ENCODE measurements around the gene ST6GALNAC2.
A peak's percentile ranks its signal among the peaks of the same experiment; 100 is the strongest.
"Not testable (repeated sequence)": the region's sequence is repeated elsewhere in the genome, so short reads cannot be mapped to it uniquely, and the experiment has no call there.

Gene ST6GALNAC2

DNA sequence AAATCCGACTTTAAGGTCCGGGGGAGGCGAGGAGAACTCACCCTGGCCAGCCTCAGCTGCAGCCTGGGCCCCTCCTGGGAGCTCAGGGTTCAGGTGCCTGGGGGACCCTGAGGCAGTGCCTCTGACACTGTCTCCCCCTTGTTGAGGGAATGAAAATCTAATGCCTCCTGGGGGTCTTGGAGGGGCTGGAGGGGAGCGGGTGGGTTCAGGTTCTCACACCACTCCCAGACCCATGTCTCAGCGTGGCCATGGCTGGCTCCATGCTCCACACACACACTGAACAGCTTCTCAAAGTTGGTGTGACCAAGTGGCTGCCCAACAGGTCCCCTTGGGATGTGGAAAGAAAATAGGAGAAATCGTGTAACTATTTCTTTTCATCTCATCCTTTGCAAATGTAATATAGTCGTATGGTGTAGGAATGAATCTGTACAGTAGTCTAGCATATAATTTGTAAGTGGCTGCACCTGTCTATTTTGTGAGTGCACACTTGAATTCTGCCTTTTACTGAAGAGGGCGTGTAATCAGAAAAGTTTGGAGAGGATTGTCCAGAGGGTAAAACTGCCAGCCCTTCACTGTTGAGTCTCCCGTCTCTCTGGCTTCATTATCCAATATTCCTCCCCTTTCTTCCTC lies 46.6 kb downstream of the ST6GALNAC2 start:
- DNase-seq, result no peak

DNA sequence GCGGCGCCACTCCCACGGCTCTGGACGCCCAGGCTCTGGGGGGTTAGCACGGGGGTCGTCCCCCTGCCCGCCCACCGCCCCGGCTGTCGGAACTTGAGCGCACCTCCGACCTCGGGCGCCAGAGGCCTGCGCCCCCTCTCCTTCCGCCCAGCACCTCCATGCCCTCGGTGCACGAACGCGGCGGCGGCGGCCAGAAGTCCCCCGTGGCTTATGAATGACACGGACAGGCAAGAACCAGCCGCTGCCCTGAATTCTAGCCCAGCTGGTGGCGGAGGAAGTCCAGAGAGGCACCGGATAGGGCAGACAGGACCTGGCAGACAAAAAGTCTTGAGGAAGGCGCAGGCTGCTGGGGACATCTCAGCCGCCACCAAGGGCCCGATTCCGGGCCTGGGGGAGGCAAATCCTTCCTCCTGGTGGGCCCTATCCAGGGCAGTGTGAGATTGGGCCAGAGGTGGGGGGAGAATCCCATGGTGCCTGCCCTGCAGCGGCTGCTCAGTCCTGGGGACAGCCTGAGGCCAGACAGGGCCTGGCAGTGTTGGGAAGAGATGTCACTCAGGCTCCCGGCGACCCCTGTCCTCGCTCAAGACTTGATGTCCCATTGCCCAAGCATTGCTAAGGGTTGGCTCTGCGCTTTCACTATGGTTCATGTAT lies 47.3 kb downstream of the ST6GALNAC2 start:
- no peak for DNase-seq

DNA sequence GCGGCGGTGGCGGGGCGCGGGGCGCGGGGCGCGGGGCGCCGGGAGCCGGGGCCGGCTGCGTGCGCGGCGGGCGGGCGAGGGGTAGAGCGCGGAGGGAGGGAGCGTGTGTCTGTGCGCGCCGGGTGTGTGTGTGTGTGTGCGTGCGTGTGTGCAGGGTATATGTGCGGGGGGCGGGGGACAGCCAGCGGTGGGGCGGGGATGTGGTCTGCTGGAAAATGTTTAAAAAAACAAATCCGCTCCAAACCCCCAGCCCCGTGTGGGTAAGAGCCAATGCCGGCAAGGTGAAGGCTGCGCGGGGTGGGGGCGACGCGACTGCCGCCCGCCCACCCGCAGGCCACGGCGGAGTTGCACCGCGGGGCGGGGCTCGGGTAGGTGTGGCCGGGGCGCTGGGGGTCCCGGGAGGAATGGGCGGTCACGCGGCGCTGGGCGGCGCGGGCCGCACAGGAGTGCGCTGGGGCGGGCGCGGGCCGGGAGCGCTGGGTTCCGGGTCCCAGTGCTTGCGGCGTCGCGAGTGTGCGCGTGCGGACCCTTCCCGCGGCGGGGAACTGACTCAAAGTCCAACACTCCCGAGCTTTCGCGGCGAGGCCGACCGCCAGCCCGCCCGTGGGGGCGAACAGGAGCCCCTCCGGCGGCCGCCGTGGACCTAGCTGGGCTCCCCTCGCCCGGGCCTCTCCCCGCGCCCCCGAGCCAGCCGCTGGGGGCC lies 47.9 kb downstream of the ST6GALNAC2 start, which contains the start of gene CYGB:
CYGB (minus strand) TSS at position 132 of the 703 bp plus-strand sequence. CDS start 167 bp downstream, outside the sequence.
- no peak for DNase-seq

DNA sequence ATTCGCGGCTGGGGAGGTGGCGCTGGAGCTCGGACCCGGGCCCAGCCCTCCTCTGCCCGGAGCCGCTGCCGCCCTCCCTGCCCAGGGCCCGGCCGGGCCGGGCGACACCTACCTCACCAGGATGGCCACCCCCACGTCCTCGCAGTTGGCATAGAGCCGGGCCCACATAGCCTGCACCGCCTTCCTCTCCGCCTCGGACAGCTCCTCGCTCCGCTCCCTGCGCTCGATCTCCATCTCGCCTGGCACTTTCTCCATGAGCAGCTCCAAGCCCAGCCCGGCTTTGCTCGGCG lies 48.4 kb downstream of the ST6GALNAC2 start:
- no peak for DNase-seq

DNA sequence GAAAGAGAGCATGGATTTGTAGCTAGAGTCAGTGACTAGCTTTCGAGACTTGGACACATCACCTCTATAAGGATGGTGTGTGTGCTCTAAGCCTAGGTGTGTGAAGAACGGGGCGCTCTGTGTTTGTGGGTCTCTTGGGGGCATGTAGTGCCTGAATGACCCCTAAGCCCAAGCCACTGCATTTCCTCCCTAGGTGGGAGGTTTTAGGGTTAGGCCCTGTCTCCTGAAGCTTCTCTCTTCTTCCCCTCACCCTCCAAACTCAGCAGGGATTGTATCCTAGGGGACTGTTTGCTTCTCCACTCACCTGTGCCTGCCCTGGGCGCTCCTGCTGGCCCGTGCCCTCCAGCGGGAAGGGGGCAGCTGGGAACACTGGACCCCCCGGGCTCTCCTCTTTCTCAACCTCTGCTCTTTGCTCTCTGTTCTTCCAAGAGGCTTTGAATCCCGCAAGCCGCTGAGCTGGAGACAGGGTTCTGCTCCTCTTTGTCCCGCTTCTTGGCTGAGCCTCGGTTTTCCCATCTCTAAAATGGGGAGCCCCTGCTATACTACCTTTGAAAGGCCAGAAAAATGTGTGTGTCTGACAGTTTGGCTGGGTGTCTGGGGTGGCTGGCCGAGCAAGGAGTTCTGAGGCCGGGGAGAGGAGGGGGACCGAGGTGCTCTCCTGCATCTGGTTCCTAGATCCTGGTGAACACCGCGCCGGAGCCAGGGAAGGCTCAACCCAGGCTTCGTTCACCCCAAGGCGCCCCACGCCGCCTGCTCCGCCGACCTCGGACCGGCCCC lies 49.0 kb downstream of the ST6GALNAC2 start:
- DNase-seq, result no peak

DNA sequence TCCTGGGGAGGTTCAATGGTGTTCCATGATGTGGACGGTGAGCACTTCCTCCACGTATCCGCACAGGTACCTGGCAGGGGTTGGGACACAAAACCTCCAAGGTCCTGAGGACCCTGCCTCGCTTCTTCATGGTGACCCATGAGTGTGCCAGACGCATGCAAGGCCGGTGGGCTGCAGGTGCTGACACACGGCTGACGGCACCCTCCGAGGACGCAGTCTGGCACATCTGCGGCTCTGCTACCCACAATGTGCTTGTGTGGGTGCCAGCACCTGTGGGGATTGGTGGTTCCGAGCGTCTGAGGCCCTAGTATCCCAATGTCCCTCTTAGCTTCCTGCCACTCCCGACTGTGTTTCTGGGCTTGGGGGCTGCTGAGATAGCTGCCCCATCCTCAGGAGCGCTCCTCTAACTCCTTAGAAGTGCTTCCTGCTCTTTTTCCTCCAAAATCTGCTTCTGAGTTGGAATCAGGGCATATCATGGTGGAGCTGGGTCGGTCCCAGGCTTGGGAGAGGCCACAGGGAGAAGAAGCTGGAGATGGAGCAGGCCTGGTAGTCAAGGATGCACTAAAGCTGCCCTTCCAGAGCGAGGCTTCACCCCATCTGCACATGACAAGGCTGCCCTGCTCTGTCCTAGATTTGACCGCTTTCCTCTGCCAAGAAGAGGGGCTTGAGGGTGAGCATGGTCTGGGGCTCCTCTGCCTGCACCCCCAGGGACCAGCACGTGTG lies 49.7 kb downstream of the ST6GALNAC2 start:
- no peak for DNase-seq

DNA sequence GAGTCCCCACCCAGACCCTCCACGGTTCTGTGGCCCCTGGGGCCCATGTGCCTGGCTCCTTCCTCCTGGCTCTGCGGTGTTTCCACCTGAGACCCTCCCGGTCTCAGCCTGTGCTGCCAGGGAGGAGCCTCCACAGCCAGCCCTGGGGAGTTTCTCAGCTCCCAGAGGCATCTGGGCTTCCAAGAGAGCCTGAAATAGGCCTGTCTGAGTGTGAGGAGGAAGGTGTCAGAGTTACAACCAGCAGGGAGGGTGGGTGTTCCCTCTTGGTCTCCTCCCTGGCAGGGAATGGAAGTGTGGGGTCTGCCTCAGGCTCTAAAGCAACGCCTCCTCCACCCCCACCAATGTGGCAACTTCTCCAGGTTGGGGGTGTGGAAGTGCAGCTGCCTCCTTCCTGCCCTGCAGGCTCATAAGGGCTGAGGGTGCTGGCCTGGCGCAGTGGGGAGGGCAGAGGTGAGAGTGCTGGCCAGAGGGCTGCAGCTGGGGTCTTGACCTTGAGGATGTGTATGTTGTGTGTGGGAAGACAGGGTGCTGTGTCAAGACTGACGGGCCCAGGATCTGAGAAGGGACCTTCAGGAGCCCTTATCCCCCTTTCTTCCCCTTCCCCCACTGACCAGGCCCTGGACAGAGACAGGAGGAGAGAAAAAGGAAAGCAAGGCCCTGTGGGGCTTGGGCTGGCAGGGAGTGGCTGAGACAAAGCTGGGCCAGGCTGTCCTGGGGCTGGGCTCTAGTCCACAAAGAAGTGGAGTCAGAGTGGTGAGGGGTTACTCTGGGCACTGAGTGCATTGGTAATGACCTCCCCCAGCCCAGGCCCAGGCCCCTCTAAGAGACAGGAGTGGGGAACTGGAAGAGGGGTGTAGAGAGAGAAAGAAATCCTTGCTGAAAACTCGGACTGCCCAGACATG lies 50.6 kb downstream of the ST6GALNAC2 start:
- DNase-seq, result no peak

DNA sequence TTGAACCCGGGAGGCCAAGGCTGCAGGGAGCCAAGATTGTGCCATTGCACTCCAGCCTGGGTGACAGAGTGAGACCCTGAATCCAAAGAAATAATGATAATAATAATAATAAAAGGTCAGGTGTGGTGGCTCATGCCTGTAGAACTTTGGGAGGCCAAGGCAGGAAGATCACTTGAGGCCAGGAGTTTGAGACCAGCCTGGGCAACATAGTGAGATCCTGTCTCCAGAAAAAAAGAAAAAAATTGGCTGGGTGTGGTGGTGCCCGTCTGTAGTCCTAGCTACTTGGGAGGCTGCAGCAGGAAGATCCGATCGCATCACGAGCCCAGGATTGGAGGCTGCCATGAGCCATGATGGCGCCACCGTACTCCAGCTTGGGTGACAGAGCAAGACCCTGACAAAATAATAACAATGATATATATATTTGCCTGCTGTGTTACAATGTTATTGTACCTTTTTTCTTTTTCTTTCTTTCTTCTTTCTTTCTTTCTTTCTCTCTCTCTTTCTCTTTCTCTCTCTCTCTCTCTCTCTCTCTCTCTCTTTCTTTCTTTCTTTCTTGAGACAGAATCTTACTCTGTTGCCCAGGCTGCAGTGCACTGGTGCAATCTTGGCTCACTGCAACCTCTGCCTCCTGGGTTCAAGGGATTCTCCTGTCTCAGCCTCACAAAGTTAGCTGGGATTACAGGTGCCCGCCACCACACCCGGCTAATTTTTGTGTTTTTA lies 51.9 kb downstream of the ST6GALNAC2 start:
- not testable (repeated sequence) for DNase-seq

DNA sequence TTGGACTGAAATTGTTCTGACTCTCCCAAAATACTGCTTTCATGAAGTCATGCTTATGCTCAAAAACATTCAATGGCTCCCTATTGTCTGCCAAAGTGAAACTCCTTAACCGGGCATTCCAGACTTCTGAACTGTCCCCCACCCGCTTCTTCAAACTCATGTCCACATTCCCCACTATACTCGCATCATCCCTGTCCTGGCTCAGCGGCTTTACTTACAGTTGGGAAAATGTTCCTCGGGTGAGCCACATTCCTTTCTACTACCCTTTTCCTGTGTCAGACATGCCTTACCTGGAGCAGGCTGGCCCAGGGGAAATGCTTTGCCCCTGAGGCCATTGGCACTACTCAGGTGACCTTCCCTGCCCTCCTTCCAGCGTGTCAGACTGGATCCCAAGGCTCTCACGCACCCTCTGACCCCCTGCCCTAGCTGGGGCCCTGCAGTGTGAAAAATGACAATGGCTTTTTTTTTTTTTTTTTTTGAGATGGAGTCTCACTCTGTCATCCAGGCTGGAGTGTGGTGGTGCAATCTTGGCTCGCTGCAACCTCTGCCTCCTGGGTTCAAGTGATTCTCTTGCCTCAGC lies 53.5 kb downstream of the ST6GALNAC2 start:
- no peak for DNase-seq

DNA sequence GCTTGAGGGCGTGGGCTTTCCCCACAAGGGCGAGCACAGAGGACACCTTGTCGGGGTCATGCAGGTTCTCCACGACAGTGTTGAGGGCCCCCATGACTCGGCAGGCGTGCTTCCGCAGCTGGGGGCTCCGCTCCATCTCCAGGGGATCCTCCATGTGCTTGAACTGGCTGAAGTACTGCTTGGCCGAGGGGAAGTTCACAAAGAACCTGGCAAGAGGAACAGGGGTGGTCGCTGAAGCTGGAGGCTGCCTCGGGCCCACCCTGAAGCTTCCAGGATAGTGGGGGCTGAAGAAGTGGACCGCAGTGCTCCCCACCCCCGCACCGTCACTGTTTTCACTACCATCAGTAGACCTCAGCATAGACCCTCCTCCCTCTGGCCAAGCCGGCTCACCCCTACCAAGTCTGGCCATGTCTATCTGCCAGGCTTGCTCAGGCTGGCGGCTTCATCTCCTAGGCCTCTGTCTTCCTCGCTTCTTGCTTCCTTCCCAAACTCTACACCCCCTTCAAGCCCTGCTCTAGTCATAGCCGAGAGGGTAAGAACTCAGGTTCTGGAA lies 54.1 kb downstream of the ST6GALNAC2 start:
- DNase-seq, result no peak

DNA sequence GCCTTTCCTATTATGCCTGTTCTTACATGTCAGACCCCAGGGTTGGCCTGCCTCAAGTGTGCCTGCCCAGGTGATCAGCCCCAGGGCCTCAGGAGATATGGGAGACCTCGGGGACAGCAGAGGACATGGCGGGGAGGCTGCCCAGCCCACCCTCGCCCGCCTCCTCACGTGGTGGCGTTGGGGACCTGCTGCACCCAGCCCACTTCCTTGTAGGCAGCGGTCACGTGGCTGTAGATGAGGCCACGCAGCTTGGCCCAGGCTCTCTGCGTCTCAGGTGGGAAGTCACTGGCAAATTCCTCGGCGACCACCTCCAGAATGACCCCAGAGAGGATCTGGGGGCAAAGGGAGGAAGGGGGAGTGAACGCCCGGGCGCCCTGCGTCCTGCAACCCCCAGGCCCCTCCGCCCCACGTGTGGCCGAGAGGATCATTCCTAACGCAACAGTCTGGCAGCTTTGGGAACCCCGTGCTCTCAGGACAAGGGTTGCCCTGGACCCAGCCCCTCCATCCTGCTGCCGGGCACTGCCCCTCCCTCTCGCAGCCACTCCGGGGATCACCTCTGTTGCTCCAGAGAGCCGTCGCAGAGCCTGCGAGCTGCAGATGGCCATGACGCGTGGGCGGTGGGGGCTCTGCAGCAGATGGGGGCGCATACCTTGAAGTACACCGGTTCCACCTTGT lies 54.7 kb downstream of the ST6GALNAC2 start:
- no peak for DNase-seq

DNA sequence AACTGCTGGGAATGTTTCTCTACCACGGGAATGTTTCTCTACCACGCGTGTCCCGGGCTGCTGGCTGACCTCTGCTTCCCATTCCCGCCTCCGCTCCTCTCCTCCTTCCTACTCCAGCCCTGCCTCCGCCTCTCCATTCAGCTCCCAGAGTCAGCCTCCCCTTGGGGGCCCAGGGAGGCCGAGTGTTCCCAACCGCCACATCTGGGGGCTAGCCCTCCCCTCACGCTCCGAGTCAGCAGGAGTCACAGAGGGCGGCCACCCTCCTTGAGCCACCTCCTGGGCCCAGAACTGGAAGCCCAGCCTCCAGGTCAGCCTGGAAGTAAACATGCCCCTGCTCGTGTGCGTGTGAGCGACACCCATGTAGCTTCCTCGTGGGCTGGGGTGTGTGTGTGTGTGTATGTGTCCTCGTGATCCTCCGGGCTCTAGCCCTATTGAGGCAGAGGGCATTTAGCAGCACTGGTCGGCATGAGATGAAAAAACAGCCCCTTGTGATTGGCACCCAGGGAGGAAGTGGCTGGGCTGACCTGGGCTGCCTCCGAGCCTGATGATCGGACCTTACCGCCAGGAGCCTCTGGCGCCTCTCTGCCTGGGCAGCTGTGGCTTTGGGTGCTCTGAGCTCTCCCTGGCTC lies 55.5 kb downstream of the ST6GALNAC2 start:
- DNase-seq, result no peak

DNA sequence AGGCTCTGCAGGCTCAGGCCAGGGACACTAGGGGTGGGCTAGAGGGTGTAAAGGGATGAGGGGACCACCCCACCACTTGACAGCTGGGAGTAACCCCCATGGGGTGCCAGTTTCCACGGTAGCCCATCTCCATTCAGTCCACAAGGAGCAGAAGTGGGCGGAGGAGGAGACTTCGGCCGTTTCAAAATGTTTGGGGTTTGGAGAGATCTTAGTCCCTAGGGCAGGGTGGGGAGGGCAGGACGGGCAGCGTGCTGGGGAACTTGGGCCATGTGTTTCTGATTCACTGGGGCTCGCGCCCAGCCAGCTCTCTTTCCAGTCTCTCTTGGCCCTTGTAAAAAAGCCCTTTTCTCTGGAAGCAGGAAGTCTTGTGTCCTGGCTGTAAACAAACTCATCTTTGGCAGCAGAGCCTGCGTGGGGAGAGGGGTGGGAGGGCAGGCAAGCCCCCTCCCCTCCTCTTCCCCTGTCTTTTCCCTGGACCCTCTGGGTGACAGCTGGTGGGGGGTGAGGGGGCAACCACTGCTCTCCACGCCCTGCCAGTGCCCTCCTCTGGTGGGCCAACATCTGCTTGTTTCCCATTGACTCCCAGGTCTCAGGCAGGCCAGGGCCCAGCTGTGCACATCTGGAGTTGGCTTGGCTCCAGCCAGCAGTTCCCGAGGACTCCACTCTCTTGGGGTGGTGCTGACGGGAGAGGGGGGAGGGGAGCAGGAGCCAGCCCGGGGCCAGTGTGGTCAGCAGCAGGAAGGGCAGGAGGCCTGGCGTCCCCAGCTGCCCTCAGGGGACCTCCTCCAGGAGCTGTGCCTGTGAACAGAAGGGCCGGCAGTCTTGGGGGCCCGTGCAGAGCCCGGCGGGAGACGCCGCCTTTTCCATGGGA lies 56.2 kb downstream of the ST6GALNAC2 start:
- DNase-seq, result no peak

DNA sequence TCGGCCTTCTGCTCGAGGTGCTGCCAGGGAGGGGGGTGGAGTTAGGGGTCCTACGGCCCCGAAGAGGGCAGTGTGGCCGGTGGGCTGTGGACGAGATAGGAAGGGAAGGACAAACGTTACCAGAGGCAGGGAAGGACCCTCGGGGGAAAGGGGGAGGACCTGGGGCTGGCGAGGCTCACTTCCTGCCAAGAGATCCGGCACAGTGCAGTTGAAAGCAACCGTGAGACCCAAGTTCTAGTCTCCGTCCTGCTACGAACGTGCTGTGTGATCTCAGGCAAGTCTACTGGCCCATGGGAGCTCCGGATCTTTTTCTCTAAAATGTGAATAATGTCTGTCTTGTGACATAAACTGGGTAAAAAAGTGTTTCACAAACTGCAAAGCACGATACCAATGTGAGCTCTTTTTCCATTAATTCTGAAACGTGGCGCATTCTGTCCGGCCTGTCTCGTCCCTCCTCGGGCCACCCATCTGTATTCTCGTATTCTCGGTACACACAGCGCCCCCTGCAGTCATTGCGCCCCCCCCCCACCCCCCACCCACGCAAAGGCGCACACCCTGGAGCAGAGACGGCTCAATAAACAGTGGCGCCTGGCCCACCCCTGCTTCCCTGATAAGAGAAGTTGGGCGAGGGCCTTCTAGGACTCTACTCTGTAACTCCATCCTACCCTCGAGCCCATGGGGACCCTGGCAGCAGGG lies 57.0 kb downstream of the ST6GALNAC2 start:
- DNase-seq, result no peak

DNA sequence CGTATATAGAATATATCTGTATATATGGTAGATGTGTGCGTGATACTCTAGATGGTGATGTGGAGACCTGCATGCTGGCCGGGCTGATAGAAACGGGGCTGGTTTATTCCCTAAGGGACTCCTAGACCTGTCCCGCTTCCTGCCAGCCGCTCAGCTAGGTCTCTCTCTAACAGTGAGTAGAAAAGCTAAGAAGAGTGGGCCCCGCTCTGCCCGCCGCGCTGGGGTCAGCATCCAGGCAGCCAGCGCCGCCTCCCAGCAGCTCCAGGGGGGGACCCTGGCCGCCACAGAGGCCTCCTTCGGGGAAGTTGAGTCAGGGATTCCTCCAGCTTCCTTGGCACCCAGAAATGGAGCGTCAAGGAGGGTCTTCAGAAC lies 57.5 kb downstream of the ST6GALNAC2 start:
- no peak for DNase-seq

DNA sequence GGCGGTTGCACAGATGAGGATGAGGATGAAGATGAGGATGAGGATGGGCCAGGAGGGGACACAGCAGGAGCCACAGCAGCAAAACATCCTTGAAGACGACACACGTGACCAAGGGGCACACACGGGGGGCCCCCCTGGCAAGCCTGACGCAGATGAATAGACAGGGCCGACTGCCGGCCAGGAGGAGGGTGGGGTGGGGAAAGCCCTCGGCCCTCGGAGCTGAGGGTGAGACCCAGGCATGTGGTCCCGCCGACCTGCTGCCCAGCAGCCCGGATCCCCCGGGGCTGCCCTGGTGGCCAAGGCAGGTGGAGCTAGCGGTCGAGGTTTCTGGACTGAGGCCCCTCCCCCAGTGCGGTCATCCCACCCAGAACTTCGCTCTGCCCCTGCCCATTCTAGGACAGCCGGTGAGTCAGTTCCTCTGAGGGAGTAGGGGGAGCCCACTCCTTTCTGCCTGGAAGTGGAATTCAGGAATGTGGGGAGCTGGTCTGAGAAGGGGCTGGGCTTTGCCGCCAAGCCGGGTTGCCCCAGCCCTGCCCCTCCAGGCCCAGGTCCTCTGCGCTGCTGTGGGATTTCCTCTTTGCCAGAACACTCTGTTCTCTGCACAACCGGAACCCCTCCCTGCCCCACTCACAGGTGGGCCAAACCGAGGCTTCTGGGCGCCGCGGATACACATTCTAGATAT lies 58.1 kb downstream of the ST6GALNAC2 start:
- DNase-seq, result peak in 1 of 2 experiments; percentile 23

DNA sequence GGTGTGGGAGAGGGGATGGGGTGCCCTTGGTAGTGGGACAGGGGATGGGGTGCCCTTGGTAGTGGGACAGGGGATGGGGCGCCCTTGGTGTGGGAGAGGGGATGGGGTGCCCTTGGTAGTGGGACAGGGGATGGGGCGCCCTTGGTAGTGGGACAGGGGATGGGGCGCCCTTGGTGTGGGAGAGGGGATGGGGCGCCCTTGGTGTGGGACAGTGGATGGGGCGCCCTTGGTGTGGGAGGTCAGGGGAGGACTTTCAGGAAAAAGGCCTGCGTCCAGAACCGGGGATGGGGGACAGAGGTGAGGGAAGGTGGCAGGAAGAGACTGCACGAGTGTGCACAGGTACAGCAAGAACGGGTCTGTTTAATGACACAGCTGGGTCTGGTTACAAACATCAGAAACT lies 58.6 kb downstream of the ST6GALNAC2 start:
- not testable (repeated sequence) for DNase-seq
